ENCODE data around the gene GBGT1.

Gene GBGT1

DNA sequence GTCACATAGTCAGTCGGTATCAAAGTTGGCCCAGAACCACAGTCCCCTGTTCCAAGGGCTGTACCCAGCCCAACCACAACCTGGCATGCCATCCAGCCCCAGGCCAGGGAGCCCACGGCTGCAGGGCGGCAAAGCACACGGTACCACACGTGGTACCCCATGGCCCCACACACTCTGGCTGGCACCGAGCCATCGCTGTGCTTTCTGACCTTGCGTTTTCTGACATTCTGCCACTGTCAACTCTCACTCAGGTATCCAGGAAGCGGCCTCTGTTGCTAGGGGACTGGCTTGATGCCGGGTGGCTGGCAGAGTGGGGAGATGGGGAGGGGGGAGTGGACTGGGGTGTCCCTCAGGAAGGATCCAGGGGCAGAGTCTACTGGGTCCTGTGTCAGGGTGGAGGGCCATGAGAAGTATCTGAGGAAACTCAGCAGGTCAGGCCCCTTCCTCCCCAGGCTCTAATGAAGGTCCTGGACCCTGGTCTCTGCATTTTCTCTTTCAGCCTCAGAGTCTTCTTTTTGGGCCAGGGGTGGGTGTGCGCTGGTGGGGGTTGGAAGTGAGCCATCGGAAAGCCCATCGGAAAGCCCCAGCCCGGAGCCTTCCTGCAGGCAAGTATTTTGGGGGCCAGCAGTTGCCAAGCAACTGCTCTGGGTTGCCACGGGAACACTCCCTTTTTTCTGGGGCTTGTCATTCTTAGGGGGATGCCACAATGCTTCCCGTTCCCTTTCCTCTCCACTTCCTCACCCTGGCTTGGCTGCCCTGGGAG lies 21.7 kb downstream of the GBGT1 start:
- H3K27me3 ChIP-seq (ENCODE audit: insufficient read depth, low read depth, severe bottlenecking), result no peaks in the 10 kb centered on the region
- DNase-seq, result no peak
- no peaks in the 10 kb centered on the region for H3K9me3 ChIP-seq (ENCODE audit: severe bottlenecking)
- H3K4me3 ChIP-seq (ENCODE audit: low read depth, low read length), result no peak overlapping the region
- no peak for TF ChIP-seq CTCF (IDR thresholded peaks at IDR 0.05; ENCODE audit: low read depth, low read length)
- H3K27ac ChIP-seq, result no peak overlapping the region
- H3K36me3 ChIP-seq, result peaks cover 5% of the 10 kb centered on the region; the same call in 1 of the 2 replicates

- no peaks in the 10 kb centered on the region for H3K36me3 ChIP-seq
- no peak overlapping the region for H3K27ac ChIP-seq
- TF ChIP-seq CTCF (IDR thresholded peaks at IDR 0.05; ENCODE audit: low read depth, low read length), result no peak
Measured at GRCh38 chr9:133140606-133141005, 23.1 kb downstream of the GBGT1 start.

GRCh38 chr9:133140174-133140505 lies 23.6 kb downstream of the GBGT1 start:
- H3K27me3 ChIP-seq (ENCODE audit: insufficient read depth, low read depth, severe bottlenecking), result no peaks in the 10 kb centered on the region
- no peak for DNase-seq
- no peak for TF ChIP-seq CTCF (IDR thresholded peaks at IDR 0.05; ENCODE audit: low read depth, low read length)
- no peak overlapping the region for H3K27ac ChIP-seq
- no peaks in the 10 kb centered on the region for H3K9me3 ChIP-seq (ENCODE audit: severe bottlenecking)
- H3K4me3 ChIP-seq (ENCODE audit: low read depth, low read length), result no peak overlapping the region
- no peaks in the 10 kb centered on the region for H3K36me3 ChIP-seq

More at GRCh38 chr9:133140606-133141005, 23.1 kb downstream of the GBGT1 start:
- no peaks in the 10 kb centered on the region for H3K27me3 ChIP-seq (ENCODE audit: insufficient read depth, low read depth, severe bottlenecking)
- H3K9me3 ChIP-seq (ENCODE audit: severe bottlenecking), result no peaks in the 10 kb centered on the region
- no peak for DNase-seq
- no peak overlapping the region for H3K4me3 ChIP-seq (ENCODE audit: low read depth, low read length)

- Histone ChIP-seq H3K27ac (no peak overlapping the region), H3K27me3 (ENCODE audit: insufficient read depth, low read depth, severe bottlenecking) (no peaks in the 10 kb centered on the region), H3K9me3 (ENCODE audit: severe bottlenecking) (no peaks in the 10 kb centered on the region), H3K36me3 (peaks cover 4% of the 10 kb centered on the region; the same call in 1 of the 2 replicates), H3K4me3 (ENCODE audit: low read depth, low read length) (no peak overlapping the region)
- no peak for TF ChIP-seq CTCF (IDR thresholded peaks at IDR 0.05; ENCODE audit: low read depth, low read length)
- DNase-seq, result no peak
Measured at GRCh38 chr9:133139246-133140173, 24.2 kb downstream of the GBGT1 start.

- no peaks in the 10 kb centered on the region for H3K9me3 ChIP-seq (ENCODE audit: severe bottlenecking)
- H3K27ac ChIP-seq, result no peak overlapping the region
- no peak for TF ChIP-seq CTCF (IDR thresholded peaks at IDR 0.05; ENCODE audit: low read depth, low read length)
- no peak overlapping the region for H3K4me3 ChIP-seq (ENCODE audit: low read depth, low read length)
- no peak for DNase-seq
- peaks cover 5% of the 10 kb centered on the region; the same call in 1 of the 2 replicates for H3K36me3 ChIP-seq
- no peaks in the 10 kb centered on the region for H3K27me3 ChIP-seq (ENCODE audit: insufficient read depth, low read depth, severe bottlenecking)
Measured at GRCh38 chr9:133137451-133138231, 26.1 kb downstream of the GBGT1 start.

All from WERI-Rb-1 (cell line).